CD1c-positive myeloid dendritic cell (primary cell): ENCODE results near the gene C10orf95.

Experiments used
- DNase-seq: peaks from one replicate; pipeline ENCODE4 v3.0.0-alpha.2; 2016; ENCODE audit errors: extremely low spot score

Gene C10orf95

DNA sequence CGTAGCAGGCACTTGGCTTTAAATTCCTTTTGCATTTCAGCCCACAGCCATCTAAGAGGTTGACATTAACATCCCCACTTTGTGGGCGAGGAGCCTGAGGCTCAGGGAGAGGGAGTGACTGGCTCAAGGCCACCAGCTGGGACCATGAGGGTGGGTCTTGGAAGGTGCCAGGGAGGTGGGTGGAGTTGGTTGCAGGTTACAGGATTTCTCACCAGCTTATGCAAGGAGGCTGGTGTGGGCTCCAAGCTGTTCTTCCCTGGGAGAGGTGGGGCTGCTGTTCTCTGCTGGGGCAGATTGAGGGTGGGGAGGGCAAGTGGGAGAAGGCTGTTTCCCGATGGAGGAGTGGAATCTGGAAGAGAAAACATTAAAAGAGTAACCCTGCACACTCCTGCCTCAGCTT, 14.1 kb upstream of the C10orf95 start:
- DNase-seq = no peak

DNA sequence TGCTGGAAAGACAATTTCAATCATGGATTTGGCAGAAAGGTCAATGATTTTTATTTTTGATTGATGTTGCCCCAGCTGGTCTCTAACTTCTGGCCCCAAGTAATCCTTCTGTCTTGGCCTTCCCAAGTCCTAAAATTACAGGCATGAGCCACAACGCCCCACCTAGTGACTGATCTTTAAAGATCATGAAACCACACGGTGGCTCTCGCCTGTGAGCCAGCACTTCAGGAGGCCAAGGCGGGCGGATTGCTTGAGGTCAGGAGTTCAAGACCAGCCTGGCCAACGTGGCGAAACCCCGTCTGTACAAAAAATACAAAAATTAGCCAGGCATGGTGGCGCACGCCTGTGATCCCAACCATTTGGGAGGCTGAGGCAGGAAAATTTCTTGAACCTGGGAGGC, 12.6 kb upstream of the C10orf95 start:
- DNase-seq = no peak

GRCh38 chr10:102462512-102463054, 11.2 kb upstream of the C10orf95 start:
- DNase-seq = no peak

GRCh38 chr10:102461187-102462054, 10.1 kb upstream of the C10orf95 start:
- DNase-seq = peak; percentile 94

DNA sequence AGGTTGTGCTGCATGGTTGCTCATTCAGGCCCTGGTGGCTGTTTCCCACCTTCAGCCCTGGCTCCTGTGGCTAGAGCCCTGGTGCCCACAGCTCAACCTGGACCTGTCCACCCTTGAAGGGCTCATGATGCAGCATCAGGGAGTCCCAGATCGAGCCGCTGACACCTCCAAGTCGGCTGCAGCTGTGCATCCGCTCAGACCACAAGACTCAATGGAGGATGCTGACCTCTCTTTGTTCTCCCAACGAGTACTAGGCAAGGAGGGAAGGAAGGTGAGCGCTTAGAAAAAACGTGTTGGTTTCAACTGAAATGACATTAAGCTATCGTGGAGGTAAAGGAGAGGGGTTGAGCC, 9.5 kb upstream of the C10orf95 start:
- peak; percentile 2 for DNase-seq

- no peak for DNase-seq
Measured at GRCh38 chr10:102458656-102459055, 7.3 kb upstream of the C10orf95 start.

GRCh38 chr10:102457591-102458150, 6.3 kb upstream of the C10orf95 start:
- no peak for DNase-seq

DNA sequence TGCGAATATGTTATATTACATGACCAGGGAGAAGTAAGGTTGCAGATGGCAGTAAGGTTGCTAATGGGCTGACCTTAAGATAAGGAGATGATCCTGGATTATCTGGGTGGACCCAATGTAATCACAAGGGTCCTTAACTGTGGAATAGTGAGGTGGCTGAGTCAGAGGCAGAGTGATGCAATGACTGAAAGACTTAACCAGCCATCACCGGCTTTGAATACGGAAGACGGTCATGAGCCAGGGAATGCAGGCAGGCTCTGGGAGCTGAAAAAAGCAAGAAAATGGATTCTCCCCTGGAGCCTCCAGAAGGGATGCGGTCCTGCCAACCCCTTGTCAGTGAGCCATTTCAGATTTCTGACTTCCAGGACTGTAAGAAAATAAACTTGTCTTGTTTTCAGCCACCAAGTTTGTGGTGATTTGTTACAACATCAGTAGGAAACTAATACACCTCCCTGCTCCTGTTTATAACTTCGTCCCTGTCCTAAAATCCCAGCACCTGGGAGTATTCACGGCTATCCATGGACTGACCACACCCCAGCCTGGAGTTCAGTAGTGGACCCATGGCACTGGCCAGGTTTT, 4.6 kb upstream of the C10orf95 start:
- DNase-seq = peak; percentile 72

GRCh38 chr10:102454662-102455487, 3.5 kb upstream of the C10orf95 start:
- peak; percentile 17 for DNase-seq

DNA sequence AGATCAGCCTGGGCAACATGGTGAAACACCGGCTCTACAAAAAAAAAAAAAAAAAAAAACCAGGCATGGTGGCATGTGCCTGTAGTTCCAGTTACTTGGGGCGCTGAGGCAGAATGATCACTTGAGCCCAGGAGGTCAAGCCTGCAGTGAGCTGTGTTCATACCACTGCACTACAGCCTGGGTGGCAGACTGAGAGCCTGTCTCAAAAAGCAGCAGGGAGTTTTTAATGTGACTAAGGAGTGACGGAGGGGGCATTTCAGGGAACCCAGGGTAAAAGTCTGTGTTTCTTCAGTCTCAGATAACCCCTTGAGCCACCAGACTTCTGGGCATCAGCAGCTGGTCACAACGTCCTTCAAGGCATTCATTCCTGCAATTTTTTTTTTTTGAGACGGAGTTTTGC, 2.2 kb upstream of the C10orf95 start:
- no peak for DNase-seq

DNA sequence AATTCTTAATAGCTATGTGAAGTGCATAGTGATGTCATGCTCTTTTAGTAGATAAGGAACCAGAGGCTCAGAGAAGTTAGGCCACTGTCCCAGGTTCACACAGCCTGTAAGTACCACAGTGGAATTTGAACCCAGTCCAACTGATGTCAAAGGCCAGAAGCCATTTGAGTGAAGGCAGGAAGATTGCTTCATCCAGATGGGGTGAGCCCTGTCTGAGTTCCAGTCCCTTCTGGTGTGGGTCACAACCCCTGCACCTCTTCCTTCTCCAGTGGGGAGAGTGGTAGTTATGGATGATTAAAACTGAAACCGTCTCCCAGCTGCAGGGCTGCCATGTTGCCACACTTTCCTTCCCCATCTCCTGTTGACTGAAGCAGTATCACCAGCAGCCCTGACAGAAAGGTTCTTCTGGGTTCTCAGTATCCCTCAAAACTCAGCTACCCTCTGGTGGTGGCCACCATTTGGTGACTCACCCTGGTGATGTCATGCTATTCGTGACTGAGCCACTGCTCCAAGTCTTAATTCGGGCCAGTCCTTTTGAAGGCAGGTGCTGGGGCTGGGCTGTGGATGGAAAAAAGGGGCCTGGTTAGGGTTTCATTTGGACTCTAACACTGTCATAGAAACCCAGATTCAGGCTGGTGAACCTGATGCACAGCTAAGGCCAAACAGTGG, 1.5 kb upstream of the C10orf95 start:
- peak; percentile 94 for DNase-seq

DNA sequence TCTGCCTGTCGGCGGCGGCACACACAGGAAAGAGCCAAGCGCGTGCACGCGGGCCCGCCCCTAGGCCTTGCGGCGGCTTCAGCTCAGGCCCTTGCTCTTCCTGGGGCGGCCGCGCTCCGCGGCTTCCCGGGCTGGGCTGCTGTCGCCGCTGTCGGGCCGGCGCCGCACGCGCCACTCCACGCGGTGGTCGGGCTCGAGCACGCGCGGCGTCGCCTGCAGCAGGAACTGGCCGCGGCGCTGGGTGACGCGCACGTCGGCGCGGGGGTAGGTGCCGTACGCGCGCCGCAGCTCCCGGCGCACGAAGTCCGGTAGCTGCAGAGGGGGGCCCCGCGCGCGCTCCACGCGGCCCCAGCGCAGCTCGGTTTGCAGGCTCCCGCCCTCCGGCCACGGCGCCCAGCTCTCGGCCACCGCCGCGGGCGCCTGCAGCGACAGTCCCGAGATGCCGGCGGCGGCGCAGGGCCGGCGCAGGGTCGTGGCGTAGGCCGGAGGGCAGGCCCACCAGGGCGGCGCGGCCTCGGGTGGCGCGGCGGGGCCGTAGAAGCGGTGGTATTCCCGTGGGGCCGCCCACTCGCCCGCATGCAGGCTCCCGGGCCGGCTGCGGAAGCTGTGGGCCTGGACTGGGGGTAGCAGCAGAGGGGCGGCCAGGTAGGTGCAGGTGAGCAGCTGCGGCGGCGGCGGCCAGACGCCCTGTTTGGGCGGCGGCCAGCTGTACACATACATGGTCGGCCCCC, 804 bp downstream of the C10orf95 start:
- DNase-seq = peak; percentile 93

- no peak for DNase-seq
Measured at GRCh38 chr10:102450124-102450373, 1.3 kb downstream of the C10orf95 start.

GRCh38 chr10:102449321-102450123, 1.8 kb downstream of the C10orf95 start:
- peak; percentile 65 for DNase-seq

- DNase-seq = peak; percentile 17
Measured at GRCh38 chr10:102444851-102445250, 6.5 kb downstream of the C10orf95 start.

DNA sequence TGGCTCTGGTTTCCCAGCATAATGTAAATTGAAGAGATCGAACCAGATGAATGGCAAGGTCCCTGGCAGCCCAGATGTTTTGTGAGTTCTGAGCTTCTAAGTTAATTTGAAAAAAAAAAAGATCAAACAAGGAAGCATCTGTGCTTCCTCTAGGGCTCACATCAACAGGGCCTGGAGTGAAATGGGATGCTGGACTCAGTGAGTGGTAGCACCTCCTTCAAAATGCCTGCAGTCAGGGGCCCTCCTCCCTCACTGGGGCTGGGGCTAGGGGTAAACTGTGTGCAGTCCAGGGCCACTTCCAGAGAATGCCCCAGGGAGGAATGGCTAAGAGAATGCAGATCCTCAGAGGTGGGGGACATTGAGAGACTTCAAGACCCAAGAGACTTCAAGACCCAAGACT, 13.0 kb downstream of the C10orf95 start:
- no peak for DNase-seq

GRCh38 chr10:102437515-102437914, 13.8 kb downstream of the C10orf95 start:
- no peak for DNase-seq

- no peak for DNase-seq
Measured at GRCh38 chr10:102436312-102436711, 15.0 kb downstream of the C10orf95 start.

- DNase-seq = peak; percentile 89
Measured at GRCh38 chr10:102435529-102436233, 15.7 kb downstream of the C10orf95 start.

GRCh38 chr10:102435133-102435497, 16.2 kb downstream of the C10orf95 start:
- no peak for DNase-seq
